GM21723 (cell line): ENCODE measurements around the gene C19orf47.

Experiments used
- ATAC-seq: cut with Tn5 transposase; IDR thresholded peaks from one replicate; pipeline ENCODE4 v1.9.1; 2021; ENCODE audit warnings: mild to moderate bottlenecking, moderate library complexity; ENCODE audit not compliant: unreplicated experiment

The C19orf47 gene

GRCh38 chr19:40321076-40321475, 27.1 kb downstream of the C19orf47 start:
- no peak for ATAC-seq

- ATAC-seq = no peak
These were observed 27.6 kb downstream of the C19orf47 start for GRCh38 chr19:40320558-40320935.

- ATAC-seq = no peak
These were observed 30.9 kb downstream of the C19orf47 start for GRCh38 chr19:40317338-40317737.

GRCh38 chr19:40315812-40316470, 32.3 kb downstream of the C19orf47 start:
- no peak for ATAC-seq

- ATAC-seq = no peak
These were observed 33.5 kb downstream of the C19orf47 start for GRCh38 chr19:40314656-40315055.

GRCh38 chr19:40313229-40313983, 34.8 kb downstream of the C19orf47 start:
- ATAC-seq = no peak

GRCh38 chr19:40312533-40312932, 35.7 kb downstream of the C19orf47 start:
- no peak for ATAC-seq

GRCh38 chr19:40309666-40310065, 38.5 kb downstream of the C19orf47 start:
- no peak for ATAC-seq

GRCh38 chr19:40305403-40305802, 42.8 kb downstream of the C19orf47 start:
- ATAC-seq = no peak

GRCh38 chr19:40304306-40304705, 43.9 kb downstream of the C19orf47 start:
- ATAC-seq = no peak

GRCh38 chr19:40303765-40304164, 44.4 kb downstream of the C19orf47 start:
- ATAC-seq = no peak

GRCh38 chr19:40302224-40303011, 45.8 kb downstream of the C19orf47 start:
- no peak for ATAC-seq

- no peak for ATAC-seq
These were observed 47.5 kb downstream of the C19orf47 start for GRCh38 chr19:40300668-40301067.

- no peak for ATAC-seq
These were observed 50.2 kb downstream of the C19orf47 start for GRCh38 chr19:40298026-40298425.

- ATAC-seq = no peak
These were observed 53.6 kb downstream of the C19orf47 start for GRCh38 chr19:40294560-40294959.

- no peak for ATAC-seq
These were observed 61.2 kb downstream of the C19orf47 start for GRCh38 chr19:40286971-40287421.

- ATAC-seq = no peak
These were observed 61.8 kb downstream of the C19orf47 start for GRCh38 chr19:40286235-40286970.

- peak; percentile 76 for ATAC-seq
These were observed 62.6 kb downstream of the C19orf47 start for GRCh38 chr19:40285353-40286234.

- ATAC-seq = peak; percentile 35
These were observed 63.5 kb downstream of the C19orf47 start, which contains the start of gene AKT2 for GRCh38 chr19:40284501-40285352. AKT2 (minus strand) TSS chr19:40285345; CDS start chr19:40265267, 20,078 bp downstream.
